Lung (tissue), 12 donors: ENCODE results near the gene GATA3. TPM values are rescaled to one million over a fixed set of nuclear protein-coding genes. Genes with fewer than 3 reads are reported as not detected.

Experiments
- ATAC-seq: fragments of 200-7000 bp; cut with Tn5 transposase; one replicate; pipeline ENCODE4 v1.9.1; 2020; ENCODE audit warnings: moderate number of reproducible peaks; ENCODE audit not compliant: insufficient read depth, low FRiP score
- DNase-seq, 3 donors: peaks; one replicate each; pipeline ENCODE4 v3.0.0-alpha.2; 2013 to 2017
- H3K27ac ChIP-seq, 2 donors: one replicate each; pipeline ENCODE4 v1.5.1; 2013; ENCODE audit warnings: mild to moderate bottlenecking in 2 of 2, moderate library complexity in 2 of 2, control low read depth in 1 of 2, inconsistent platforms in 1 of 2, low read depth in 1 of 2, low read length in 1 of 2
- H3K27me3 ChIP-seq, 3 donors: one replicate each; pipeline ENCODE4 v1.5.1; 2013; ENCODE audit warnings: low read length in 2 of 3; ENCODE audit not compliant: control insufficient read depth in 3 of 3, insufficient read depth in 3 of 3
- H3K36me3 ChIP-seq, 4 donors: one replicate each; pipeline ENCODE4 v1.5.1; 2013; ENCODE audit warnings: low read length in 4 of 4, mild to moderate bottlenecking in 1 of 4, moderate library complexity in 1 of 4; ENCODE audit not compliant: control insufficient read depth in 4 of 4, insufficient read depth in 4 of 4
- H3K4me1 ChIP-seq, 5 donors: one replicate each; pipeline ENCODE4 v1.5.1; 2013; ENCODE audit warnings: low read length in 5 of 5, mild to moderate bottlenecking in 2 of 5, moderate library complexity in 1 of 5; ENCODE audit not compliant: control insufficient read depth in 5 of 5, insufficient read depth in 5 of 5
- H3K4me3 ChIP-seq: one replicate; pipeline ENCODE4 v1.5.1; 2013; ENCODE audit warnings: mild to moderate bottlenecking, control low read depth, moderate library complexity
- H3K9ac ChIP-seq, 2 donors: one replicate each; pipeline ENCODE4 v1.5.1; 2013; ENCODE audit warnings: low read length in 2 of 2, control low read depth in 1 of 2; ENCODE audit not compliant: insufficient read depth in 1 of 2
- H3K9me3 ChIP-seq, 4 donors: one replicate each; pipeline ENCODE4 v1.5.1; 2013; ENCODE audit warnings: low read length in 3 of 4, mild to moderate bottlenecking in 1 of 4, moderate library complexity in 1 of 4; ENCODE audit not compliant: control insufficient read depth in 4 of 4, insufficient read depth in 3 of 4
- CTCF ChIP-seq: IDR thresholded peaks from 2 replicates; pipeline ENCODE4 v1.5.1; 2012; ENCODE audit warnings: mild to moderate bottlenecking; ENCODE audit errors: control extremely low read depth, extremely low read depth
- WGBS, 2 donors: extraction: QIAGEN DNeasy Blood & Tissue Kit; methylation state at CpG; one replicate each; pipeline ENCODE4 v1.1.7; 2013; 5-methylcytosine and 5-hydroxymethylcytosine counted together
- polyA plus RNA-seq, 2 donors: library from polyadenylated mRNA; stranded (reverse); fragments of 200-250 nt; gene quantifications; one replicate each; pipeline ENCODE4 v1.2.1, GENCODE V29; 2013
- total RNA-seq, 2 donors: library from RNA; depleted of rRNA in 1 of 2; stranded (reverse); fragments of >200 nt in 1 of 2; gene quantifications; one replicate each; pipeline ENCODE4 v1.2.1, GENCODE V29; 2014 to 2021
- donor health status: control.
- donor health status: control.
- donor health status: Bipolar disorder and iron deficiency.
- donor health status: healthy.
- donor health status: DM: yes; HTN: yes; CAD: no.

The GATA3 gene
- total and polyA plus RNA-seq, 4 donors: 0.94 to 3.4 (median 1.8) TPM

GRCh38 chr10:8050556-8051108 lies 3.9 kb upstream of the GATA3 start:
- H3K9ac ChIP-seq: no peak overlapping the region
- ATAC-seq (no peak), DNase-seq (peak; percentile 50 to 63 (median 63))
- peak overlapping the region; percentile 22 for H3K4me3 ChIP-seq
- peaks cover 0 to 6% (median 0%) of the 10 kb centered on the region in 4 donors for H3K9me3 ChIP-seq
- peaks cover 15 to 70% (median 66%) of the 10 kb centered on the region in 3 donors for H3K27me3 ChIP-seq
- WGBS, 2 donors: 2% methylated on average over 57 to 60 of the region's 60 CpGs
- H3K4me1 ChIP-seq: peaks cover 0 to 38% (median 7%) of the 10 kb centered on the region in 5 donors
- no peak overlapping the region for H3K27ac ChIP-seq
- TF ChIP-seq CTCF: no peak
- H3K36me3 ChIP-seq: no peaks in the 10 kb centered on the region

- peaks cover 0 to 41% (median 7%) of the 10 kb centered on the region in 5 donors for H3K4me1 ChIP-seq
- H3K4me3 ChIP-seq: no peak overlapping the region
- H3K27ac ChIP-seq: no peak overlapping the region
- peaks cover 15 to 65% (median 60%) of the 10 kb centered on the region in 3 donors for H3K27me3 ChIP-seq
- WGBS, 2 donors: 9 to 16% methylated on average over 42 to 51 of the region's 52 CpGs
- no peak for TF ChIP-seq CTCF
- DNase-seq (peak in 1 of 3 donors; percentile 12), ATAC-seq (no peak)
- no peak overlapping the region for H3K9ac ChIP-seq
- no peaks in the 10 kb centered on the region for H3K36me3 ChIP-seq
- H3K9me3 ChIP-seq: peaks cover 0 to 6% (median 0%) of the 10 kb centered on the region in 4 donors
These were observed 3.2 kb upstream of the GATA3 start for GRCh38 chr10:8051109-8051821.

GRCh38 chr10:8051851-8052257 lies 2.6 kb upstream of the GATA3 start:
- no peak for TF ChIP-seq CTCF
- H3K4me3 ChIP-seq: no peak overlapping the region
- peaks cover 0 to 6% (median 0%) of the 10 kb centered on the region in 4 donors for H3K9me3 ChIP-seq
- H3K36me3 ChIP-seq: no peaks in the 10 kb centered on the region
- 4 to 9% methylated on average over 27 to 29 of the region's 29 CpGs for WGBS, 2 donors
- no peak overlapping the region for H3K27ac ChIP-seq
- peak in 2 of 3 donors; percentile 31 to 47 for DNase-seq
- H3K4me1 ChIP-seq: peaks cover 0 to 41% (median 7%) of the 10 kb centered on the region in 5 donors
- ATAC-seq: no peak
- H3K27me3 ChIP-seq: peaks cover 15 to 65% (median 60%) of the 10 kb centered on the region in 3 donors
- no peak overlapping the region for H3K9ac ChIP-seq
